Esophagus muscularis mucosa (tissue), 4 donors: ENCODE measurements around the gene TMEM129. TPM values are rescaled to one million over a fixed set of nuclear protein-coding genes. Genes with fewer than 3 reads are reported as not detected.
"Not testable (repeated sequence)": the region's sequence is repeated elsewhere in the genome, so short reads cannot be mapped to it uniquely, and the experiment has no call there.

ENCODE experiments used
- DNase-seq: peaks from one replicate; pipeline ENCODE4 v3.0.0-alpha.2; 2017; ENCODE audit errors: extremely low spot score
- H3K27ac ChIP-seq, 4 donors: fragments of 200-600 bp; sonication (generic); replicated peaks in 1 of 4; 1 replicate in 3 of 4; 2 replicates in 1 of 4; pipeline ENCODE4 v1.5.1; 2016 to 2019; ENCODE audit warnings: mild to moderate bottlenecking in 1 of 4
- H3K27me3 ChIP-seq, 4 donors: fragments of 200-600 bp; sonication (generic); one replicate each; pipeline versions ENCODE4 v1.5.1 to v1.6.0; 2016 to 2019
- H3K36me3 ChIP-seq, 4 donors: fragments of 200-600 bp; sonication (generic); one replicate each; pipeline ENCODE4 v1.5.1; 2016 to 2019
- H3K4me1 ChIP-seq, 4 donors: fragments of 200-600 bp; sonication (generic); one replicate each; pipeline ENCODE4 v1.5.1; 2016 to 2019
- H3K4me3 ChIP-seq, 4 donors: fragments of 200-600 bp; sonication (generic); 1 replicate in 2 of 4; 2 replicates in 2 of 4; pipeline ENCODE4 v1.5.1; 2016 to 2019; ENCODE audit warnings: mild to moderate bottlenecking in 4 of 4, moderate library complexity in 1 of 4
- H3K9me3 ChIP-seq, 4 donors: fragments of 200-600 bp; sonication (generic); 1 replicate in 3 of 4; 2 replicates in 1 of 4; pipeline ENCODE4 v1.5.1; 2016 to 2019
- CTCF ChIP-seq, 3 experiments: fragments of 200-600 bp in 2 of 3; fragments of 450-650 bp in 1 of 3; sonication (generic) in 2 of 3; IDR thresholded peaks; one replicate each; pipeline ENCODE4 v1.5.1; 2017 to 2019; ENCODE audit warnings: antibody characterized with exemption in 3 of 3, mild to moderate bottlenecking in 2 of 3, moderate library complexity in 1 of 3
- EP300 ChIP-seq: sonication (generic); formaldehyde crosslinking; IDR thresholded peaks from one replicate; pipeline ENCODE4 v1.6.1; 2017; ENCODE audit warnings: antibody characterized with exemption
- POLR2A ChIP-seq: fragments of 450-650 bp; IDR thresholded peaks from one replicate; pipeline ENCODE4 v1.6.1; 2017; ENCODE audit warnings: antibody characterized with exemption, moderate library complexity, mild to moderate bottlenecking, low read depth
- POLR2AphosphoS5 ChIP-seq, 2 donors: sonication (generic); formaldehyde crosslinking; IDR thresholded peaks; one replicate each; pipeline ENCODE4 v1.6.1; 2017; ENCODE audit warnings: antibody characterized with exemption in 2 of 2
- WGBS: methylation state at CpG from one replicate; pipeline ENCODE4 v1.1.5; 2018; 5-methylcytosine and 5-hydroxymethylcytosine counted together
- intact Hi-C: fragments of 100-400 bp; cut with DNase I; formaldehyde crosslinking; loops from one replicate; pipeline ENCODE4 v1.15.1; 2023
- total RNA-seq, 4 donors: library from RNA; depleted of rRNA; stranded (reverse); fragments of >200 nt; gene quantifications; one replicate each; pipeline versions ENCODE4 v1.1.0 to v1.2.1, GENCODE V29; 2016

TMEM129 gene
- total RNA-seq, 4 donors from 2014 or later = 59.3 to 101 (median 72.6) TPM

GRCh38 chr4:1675136-1675801 is 45.9 kb downstream of the TMEM129 start:
- intact Hi-C loops = no loop called here
- WGBS = 83% methylated on average over 17 of the region's 19 CpGs

GRCh38 chr4:1674682-1675081 is 46.4 kb downstream of the TMEM129 start:
- Histone ChIP-seq H3K27me3 (no peaks in the 10 kb centered on the region), H3K9me3 (no peaks in the 10 kb centered on the region), H3K4me1 (no peaks in the 10 kb centered on the region), H3K27ac (no peak overlapping the region), H3K4me3 (no peak overlapping the region), H3K36me3 (no peaks in the 10 kb centered on the region)
- no peak for DNase-seq
- intact Hi-C loops = no loop called here
- TF ChIP-seq POLR2AphosphoS5 (IDR thresholded peaks at IDR 0.05) (no peak), CTCF (IDR thresholded peaks at IDR 0.05) (no peak), POLR2A (no peak), EP300 (no peak)
- WGBS = 59% methylated on average over 9 of the region's 9 CpGs

More at GRCh38 chr4:1675136-1675801, 45.9 kb downstream of the TMEM129 start:
- no peak overlapping the region for H3K4me3 ChIP-seq
- H3K27ac ChIP-seq = no peak overlapping the region
- H3K9me3 ChIP-seq = no peaks in the 10 kb centered on the region
- no peaks in the 10 kb centered on the region for H3K27me3 ChIP-seq
- no peak for TF ChIP-seq POLR2AphosphoS5 (IDR thresholded peaks at IDR 0.05)
- no peak for TF ChIP-seq POLR2A
- TF ChIP-seq CTCF (IDR thresholded peaks at IDR 0.05) = no peak
- TF ChIP-seq EP300 = no peak
- H3K4me1 ChIP-seq = no peaks in the 10 kb centered on the region
- H3K36me3 ChIP-seq = no peaks in the 10 kb centered on the region
- no peak for DNase-seq

GRCh38 chr4:1673671-1674070 is 47.5 kb downstream of the TMEM129 start:
- Histone ChIP-seq H3K4me3 (no peak overlapping the region), H3K9me3 (no peaks in the 10 kb centered on the region), H3K4me1 (no peaks in the 10 kb centered on the region), H3K27me3 (no peaks in the 10 kb centered on the region), H3K36me3 (no peaks in the 10 kb centered on the region), H3K27ac (no peak overlapping the region)
- intact Hi-C loops = no loop called here
- WGBS = 86% methylated on average over 19 of the region's 20 CpGs
- TF ChIP-seq POLR2A (no peak), POLR2AphosphoS5 (IDR thresholded peaks at IDR 0.05) (no peak), CTCF (IDR thresholded peaks at IDR 0.05) (no peak), EP300 (no peak)
- DNase-seq = no peak

GRCh38 chr4:1671011-1671410 is 50.1 kb downstream of the TMEM129 start:
- WGBS = 94% methylated on average over 18 of the region's 20 CpGs
- H3K9me3 ChIP-seq, H3K27me3 ChIP-seq, H3K27ac ChIP-seq, H3K4me1 ChIP-seq, DNase-seq, H3K36me3 ChIP-seq, intact Hi-C loops, H3K4me3 ChIP-seq: not testable (repeated sequence)

- WGBS = 93% methylated on average over 8 of the region's 11 CpGs
- H3K9me3 ChIP-seq = no peaks in the 10 kb centered on the region
- no peak overlapping the region for H3K4me3 ChIP-seq
- no peak for DNase-seq
- TF ChIP-seq CTCF (IDR thresholded peaks at IDR 0.05) (no peak), POLR2A (no peak)
- intact Hi-C loops = no loop called here
- no peak overlapping the region for H3K27ac ChIP-seq
- H3K27me3 ChIP-seq = no peaks in the 10 kb centered on the region
- H3K36me3 ChIP-seq = no peaks in the 10 kb centered on the region
- peaks cover 0 to 4% (median 1%) of the 10 kb centered on the region in 4 donors for H3K4me1 ChIP-seq
Observed at GRCh38 chr4:1670279-1670678, 50.8 kb downstream of the TMEM129 start.
